ENCODE measurements around the gene QPRT.

GRCh38 chr16:29701214-29701555 is 22.2 kb downstream of the QPRT start:
- no peak for TF ChIP-seq CTCF (IDR thresholded peaks at IDR 0.05)
- TF ChIP-seq POLR2A (IDR thresholded peaks at IDR 0.05), result no peak

Data from uterus (tissue), 2 donors.